Thoracic aorta (tissue), 2 donors: ENCODE measurements around the gene VIP. TPM values are rescaled to one million over a fixed set of nuclear protein-coding genes. Genes with fewer than 3 reads are reported as not detected.

ENCODE experiments used
- ATAC-seq: fragments of 150-250 bp; one replicate; pipeline ENCODE4 v1.8.0; 2017; ENCODE audit warnings: low read depth; ENCODE audit not compliant: insufficient number of reproducible peaks, low FRiP score
- DNase-seq: peaks from one replicate; pipeline ENCODE4 v3.0.0-alpha.2; 2020; ENCODE audit warnings: low spot score
- H3K27ac ChIP-seq, 2 donors: fragments of 200-600 bp; sonication (generic); 1 replicate in 1 of 2; 2 replicates in 1 of 2; pipeline ENCODE4 v1.5.1; 2016; ENCODE audit warnings: mild to moderate bottlenecking in 2 of 2, moderate library complexity in 2 of 2
- H3K27me3 ChIP-seq: fragments of 200-600 bp; sonication (generic); replicated peaks from 2 replicates; pipeline ENCODE4 v1.6.0; 2016; ENCODE audit warnings: mild to moderate bottlenecking; ENCODE audit not compliant: insufficient read depth
- H3K36me3 ChIP-seq: fragments of 200-600 bp; sonication (generic); one replicate; pipeline ENCODE4 v1.5.1; 2016
- H3K4me1 ChIP-seq, 2 donors: fragments of 200-600 bp; sonication (generic); 1 replicate in 1 of 2; 2 replicates in 1 of 2; pipeline versions ENCODE4 v1.5.1 to v1.6.0; 2016; ENCODE audit warnings: low read depth in 2 of 2, mild to moderate bottlenecking in 1 of 2; ENCODE audit not compliant: control insufficient read depth in 1 of 2
- H3K4me3 ChIP-seq: fragments of 200-600 bp; sonication (generic); 2 replicates; pipeline ENCODE4 v1.5.1; 2016; ENCODE audit warnings: mild to moderate bottlenecking
- H3K9me3 ChIP-seq: fragments of 200-600 bp; sonication (generic); 2 replicates; pipeline ENCODE4 v1.5.1; 2016
- CTCF ChIP-seq: fragments of 200-600 bp; sonication (generic); IDR thresholded peaks from one replicate; pipeline ENCODE4 v1.5.1; 2019; ENCODE audit warnings: antibody characterized with exemption
- total RNA-seq, 2 donors: library from RNA; depleted of rRNA; stranded (reverse); fragments of >200 nt; gene quantifications; one replicate each; pipeline versions ENCODE4 v1.1.0 to v1.2.3, GENCODE V29; 2016

The VIP gene
- total RNA-seq, 2 donors from 2014 or later = 0.63 TPM; not detected in 1

- no peak overlapping the region for H3K27ac ChIP-seq
- DNase-seq (no peak), ATAC-seq (no peak)
- no peaks in the 10 kb centered on the region for H3K4me1 ChIP-seq
- H3K4me3 ChIP-seq = no peak overlapping the region
- no peak for TF ChIP-seq CTCF
- H3K27me3 ChIP-seq = no peaks in the 10 kb centered on the region
- H3K36me3 ChIP-seq = no peaks in the 10 kb centered on the region
- no peaks in the 10 kb centered on the region for H3K9me3 ChIP-seq
Observed at GRCh38 chr6:152804150-152804549, 53.6 kb downstream of the VIP start.

Other genes starting within 250 kb of the VIP start
- 100 to 1,000 TPM; 462 to 552 TPM for gene SYNE1, start 113.4 kb upstream of the VIP start, total RNA-seq
- 10 to 100 TPM in 1 of 2 donors, 1 to 10 TPM in 1; 7.2 to 14.7 TPM for gene MYCT1, start 52.9 kb upstream of the VIP start, total RNA-seq
- gene FBXO5, start 232.2 kb downstream of the VIP start, total RNA-seq = 10 to 100 TPM in 1 of 2 donors, 1 to 10 TPM in 1; 6.2 to 10.7 TPM